GM21619 (cell line): ENCODE results near the gene FAM81A.

ENCODE experiments used
- ATAC-seq: cut with Tn5 transposase; IDR thresholded peaks from one replicate; pipeline ENCODE4 v1.9.1; 2021; ENCODE audit not compliant: unreplicated experiment

Gene FAM81A

DNA sequence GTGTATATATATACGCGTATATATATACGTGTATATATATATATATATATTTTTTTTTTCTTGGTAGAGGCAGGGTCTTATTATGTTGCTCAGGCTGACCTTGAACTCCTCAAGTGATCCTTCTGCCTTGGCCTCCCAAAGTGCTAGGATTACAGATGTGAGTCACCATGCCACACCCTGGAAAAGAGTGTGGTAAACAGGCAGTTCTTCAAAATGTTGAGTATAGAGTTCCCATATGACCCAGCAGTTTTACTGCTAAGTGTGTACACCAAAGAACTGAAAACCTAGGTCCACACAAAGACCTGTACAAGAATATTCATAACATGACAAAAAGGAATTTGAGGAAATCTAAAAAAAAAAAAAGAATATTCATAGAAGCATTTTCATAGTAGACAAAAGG lies 101.8 kb downstream of the FAM81A start:
- ATAC-seq = no peak

GRCh38 chr15:59540654-59541053 lies 102.7 kb downstream of the FAM81A start:
- ATAC-seq = no peak

DNA sequence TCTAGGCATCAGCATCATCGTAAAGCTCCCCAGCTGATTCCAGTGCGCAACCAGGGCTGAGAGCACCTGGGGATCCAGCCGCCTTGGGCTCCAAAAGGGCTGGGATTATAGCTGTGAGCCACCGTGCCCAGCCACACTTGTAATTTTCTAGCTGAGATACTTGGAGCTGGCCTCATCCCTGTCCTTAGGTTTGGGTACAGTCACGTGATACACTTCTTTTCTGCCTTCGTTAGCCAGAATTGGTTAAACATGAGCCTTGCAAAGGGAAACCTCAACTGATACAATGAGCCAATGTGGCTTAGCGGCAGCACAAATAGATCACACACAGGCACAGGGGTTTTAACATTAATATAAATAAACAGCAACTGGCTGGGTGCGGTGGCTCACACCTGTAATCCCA lies 103.8 kb downstream of the FAM81A start:
- ATAC-seq = no peak

DNA sequence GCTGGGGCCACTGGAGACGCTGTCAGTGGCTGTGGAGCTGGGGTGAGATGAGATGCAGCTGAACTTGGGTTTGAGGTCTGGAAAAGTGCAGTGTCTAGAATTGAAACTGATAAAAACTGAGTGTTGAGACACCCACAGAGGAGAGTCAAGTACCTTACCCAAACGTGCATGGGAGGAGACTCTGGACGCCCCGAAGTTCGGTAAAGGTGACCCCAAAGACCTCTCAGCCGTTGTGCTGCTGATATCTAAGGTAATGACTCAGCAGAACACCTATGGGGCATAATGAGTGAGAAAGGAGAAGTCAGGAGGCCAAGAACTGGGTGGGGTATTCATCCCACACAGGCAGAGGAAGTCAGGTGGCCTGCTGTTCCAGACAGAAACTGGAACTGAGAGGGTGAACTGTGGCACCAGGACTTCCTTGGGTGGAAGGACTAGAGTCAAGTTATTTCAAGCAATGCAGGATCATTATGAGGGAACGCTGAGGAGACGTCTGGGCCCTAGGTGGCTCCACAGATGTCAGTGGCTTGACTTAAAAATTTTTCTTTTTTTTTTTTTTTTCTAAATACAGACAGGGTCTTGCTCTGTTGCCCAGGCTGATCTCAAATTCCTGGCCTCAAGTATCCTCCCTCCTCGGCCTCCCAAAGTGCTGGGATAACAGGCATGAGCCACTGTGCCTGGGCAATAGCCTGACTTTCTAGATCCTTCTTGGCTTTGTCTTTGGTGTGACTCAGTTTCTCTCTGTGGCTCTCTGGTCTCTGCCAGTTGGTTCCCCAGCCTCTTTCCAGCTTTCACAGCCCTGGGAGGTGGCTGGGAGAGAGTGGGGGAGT lies 105.9 kb downstream of the FAM81A start:
- ATAC-seq = peak; percentile 82

- ATAC-seq = no peak
Measured at GRCh38 chr15:59545573-59545972, 107.6 kb downstream of the FAM81A start.

- no peak for ATAC-seq
Measured at GRCh38 chr15:59548501-59549226, 110.7 kb downstream of the FAM81A start.

DNA sequence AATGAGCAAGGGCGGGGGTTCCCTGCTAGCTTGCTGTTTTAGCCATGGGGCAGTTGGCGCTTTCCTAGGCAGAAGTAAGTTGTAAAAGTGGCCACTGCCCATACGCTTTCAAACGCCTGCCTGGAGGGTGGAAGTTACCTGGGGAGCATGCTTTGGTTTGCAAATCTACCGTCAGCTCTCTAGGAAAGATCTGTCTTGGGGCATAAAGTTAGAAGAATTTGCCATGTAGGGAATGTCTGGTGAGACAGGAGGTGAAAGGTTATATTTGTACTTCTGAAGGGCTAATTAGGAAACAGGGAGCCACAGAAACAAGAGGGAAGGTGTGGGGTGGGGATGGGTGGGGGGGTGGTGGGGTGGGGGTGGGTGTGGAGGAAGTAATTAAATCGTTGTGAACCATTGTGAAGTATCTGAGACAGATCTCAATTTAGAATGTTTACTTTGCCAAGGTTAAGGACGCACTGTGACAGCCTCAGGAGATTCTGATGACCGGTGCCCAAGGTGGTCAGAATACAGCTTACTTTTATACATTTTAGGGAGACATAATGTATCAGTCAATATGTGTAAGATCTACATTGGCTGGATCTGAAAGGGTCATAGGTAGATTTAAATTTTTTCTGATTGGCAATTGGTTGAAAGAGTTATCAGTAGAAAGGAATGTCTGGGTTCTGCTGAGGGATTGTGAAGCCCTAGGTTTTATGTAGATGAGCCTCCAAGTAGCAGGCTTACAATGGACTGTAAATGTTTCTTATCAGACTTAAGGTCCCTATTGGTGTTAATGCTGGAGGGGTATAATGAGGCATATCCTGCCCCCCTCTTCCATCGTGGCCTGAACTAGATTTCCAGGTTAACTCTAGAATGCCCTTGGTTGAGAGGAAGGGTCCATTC lies 111.6 kb downstream of the FAM81A start:
- no peak for ATAC-seq

GRCh38 chr15:59550530-59550929 lies 112.5 kb downstream of the FAM81A start:
- no peak for ATAC-seq

DNA sequence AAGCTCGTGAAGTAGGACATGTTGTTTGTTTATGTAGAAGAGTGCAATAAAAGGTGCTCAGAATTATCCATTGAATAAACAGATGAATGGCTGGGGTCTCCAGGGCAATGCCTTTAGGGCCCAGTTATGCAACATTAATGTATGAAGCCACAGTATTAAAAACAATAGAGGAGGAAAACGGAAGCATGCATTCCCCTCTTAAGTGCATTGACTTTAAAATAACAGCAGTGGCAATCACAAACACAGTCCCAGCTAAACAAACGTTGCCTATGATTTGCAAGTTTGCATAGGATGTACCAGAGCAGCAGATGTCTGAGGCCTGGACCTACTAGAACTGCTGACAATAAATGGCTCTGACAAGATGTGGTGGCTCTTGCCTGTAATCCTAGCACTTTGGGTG lies 113.0 kb downstream of the FAM81A start:
- ATAC-seq = no peak

GRCh38 chr15:59553879-59554735 lies 116.1 kb downstream of the FAM81A start:
- no peak for ATAC-seq

GRCh38 chr15:59555696-59556095 lies 117.7 kb downstream of the FAM81A start:
- ATAC-seq = no peak

DNA sequence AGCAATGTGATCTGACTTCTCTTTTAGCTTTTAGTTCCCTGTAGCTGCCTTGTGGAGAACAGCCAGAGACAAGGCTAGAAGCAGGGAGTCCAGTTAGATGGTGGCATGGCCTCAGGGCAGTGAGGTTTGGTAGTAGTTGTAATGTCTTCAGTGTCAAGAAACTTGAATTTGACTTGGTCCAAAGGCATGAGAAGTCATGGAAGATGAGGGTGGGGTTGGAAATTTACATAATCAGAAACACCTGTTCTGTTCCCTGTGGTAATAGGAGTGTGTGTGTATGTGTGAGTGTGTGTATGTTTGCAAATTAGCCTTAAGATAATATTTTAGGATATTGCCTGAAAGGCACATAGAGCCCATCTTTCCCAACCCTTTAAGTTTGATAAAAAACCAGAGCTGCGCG lies 118.4 kb downstream of the FAM81A start:
- ATAC-seq = no peak

GRCh38 chr15:59557581-59557980 lies 119.6 kb downstream of the FAM81A start:
- no peak for ATAC-seq

DNA sequence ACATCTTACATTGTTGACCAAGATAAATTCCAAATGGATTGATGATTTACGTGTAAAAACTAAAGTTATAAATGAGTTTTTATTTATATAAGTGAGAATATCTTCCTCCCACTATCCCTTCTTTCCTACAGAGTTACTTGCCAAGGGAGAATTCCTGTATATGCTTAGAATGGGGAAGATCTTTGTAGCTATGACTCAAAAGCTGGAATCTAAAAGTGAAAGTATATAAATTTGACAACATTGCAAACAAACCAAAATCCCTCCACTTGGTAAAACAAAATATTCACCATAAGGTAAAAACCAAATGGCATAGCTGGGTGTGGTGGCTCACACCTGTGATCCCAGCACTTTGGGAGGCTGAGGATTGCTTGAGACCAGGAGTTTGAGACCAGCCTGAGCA lies 120.9 kb downstream of the FAM81A start:
- ATAC-seq = no peak

DNA sequence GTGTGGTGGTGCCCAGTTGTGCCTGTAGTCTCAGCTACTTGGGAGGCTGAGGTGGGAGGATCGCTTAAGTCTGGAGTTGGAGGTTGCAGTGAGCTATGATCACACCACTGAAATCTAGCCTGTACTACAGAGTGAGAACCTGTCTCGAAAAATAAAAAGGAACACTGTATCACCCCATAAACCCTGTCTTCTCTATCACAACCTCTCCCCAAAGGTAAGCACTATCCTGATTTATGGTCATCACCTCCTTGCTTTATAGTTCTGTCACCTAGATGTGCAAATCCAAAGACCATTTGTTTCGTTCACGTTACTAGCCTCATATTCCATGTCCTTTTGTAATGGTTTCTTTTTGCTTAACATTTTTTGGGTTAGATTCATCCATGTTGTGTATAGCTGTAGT lies 123.6 kb downstream of the FAM81A start:
- no peak for ATAC-seq

GRCh38 chr15:59562448-59563186 lies 124.6 kb downstream of the FAM81A start:
- ATAC-seq = no peak

- ATAC-seq = no peak
Measured at GRCh38 chr15:59565299-59565698, 127.3 kb downstream of the FAM81A start.

GRCh38 chr15:59567324-59567723 lies 129.3 kb downstream of the FAM81A start:
- ATAC-seq = no peak

- ATAC-seq = no peak
Measured at GRCh38 chr15:59569477-59569876, 131.5 kb downstream of the FAM81A start.

DNA sequence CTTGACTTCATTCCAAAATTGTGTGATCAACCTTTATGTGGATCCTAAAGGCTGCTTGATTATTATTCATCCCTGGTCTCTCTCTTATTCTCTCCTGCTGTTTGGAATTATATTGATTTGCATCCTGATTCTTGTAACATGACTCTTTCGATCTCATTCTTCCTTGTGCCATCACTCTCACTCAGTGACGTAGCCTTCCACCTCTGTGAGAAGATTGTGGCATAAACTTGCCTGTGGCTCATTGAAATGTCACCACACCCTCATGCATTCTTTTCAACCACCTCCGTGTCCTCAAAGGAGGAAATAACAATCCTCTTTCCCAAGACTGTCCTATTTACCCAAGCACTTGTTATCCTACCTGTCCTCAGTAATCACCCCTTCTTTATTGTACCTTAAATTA lies 132.3 kb downstream of the FAM81A start:
- ATAC-seq = no peak
